ENCODE results near the gene SOX6. TPM values are rescaled to one million over a fixed set of nuclear protein-coding genes. Genes with fewer than 3 reads are reported as not detected.

SOX6 gene
- total RNA-seq, 3 donors from 2014 or later, result 2.0 to 8.0 (median 7.9) TPM

GRCh38 chr11:16157327-16157726 is 199.0 kb downstream of the SOX6 start:
- Histone ChIP-seq H3K36me3 (no peaks in the 10 kb centered on the region), H3K4me3 (no peak overlapping the region), H3K4me1 (no peaks in the 10 kb centered on the region), H3K27me3 (no peaks in the 10 kb centered on the region), H3K9me3 (no peaks in the 10 kb centered on the region), H3K27ac (no peak overlapping the region)
- DNase-seq (ENCODE audit: low spot score in 2 of 2), result no peak
- TF ChIP-seq POLR2A (IDR thresholded peaks at IDR 0.05) (no peak), CTCF (IDR thresholded peaks at IDR 0.05) (no peak), POLR2AphosphoS5 (IDR thresholded peaks at IDR 0.05) (no peak)
- intact Hi-C loops (cut with DNase I; ENCODE audit: low total_unique reads), result no loop called here

- H3K36me3 ChIP-seq, result no peaks in the 10 kb centered on the region
- H3K4me3 ChIP-seq, result no peak overlapping the region
- no peaks in the 10 kb centered on the region for H3K4me1 ChIP-seq
- H3K9me3 ChIP-seq, result no peaks in the 10 kb centered on the region
- intact Hi-C loops (cut with DNase I; ENCODE audit: low total_unique reads), result no loop called here
- DNase-seq (ENCODE audit: low spot score in 2 of 2), result no peak
- no peak for TF ChIP-seq CTCF (IDR thresholded peaks at IDR 0.05)
- TF ChIP-seq POLR2AphosphoS5 (IDR thresholded peaks at IDR 0.05), result no peak
- no peak for TF ChIP-seq POLR2A (IDR thresholded peaks at IDR 0.05)
- no peaks in the 10 kb centered on the region for H3K27me3 ChIP-seq
- no peak overlapping the region for H3K27ac ChIP-seq
Measured at GRCh38 chr11:16155448-16155847, 200.9 kb downstream of the SOX6 start.

GRCh38 chr11:16154715-16155396 is 201.5 kb downstream of the SOX6 start:
- TF ChIP-seq CTCF (IDR thresholded peaks at IDR 0.05), result no peak
- TF ChIP-seq POLR2AphosphoS5 (IDR thresholded peaks at IDR 0.05), result no peak
- TF ChIP-seq POLR2A (IDR thresholded peaks at IDR 0.05), result no peak

GRCh38 chr11:16153951-16154350 is 202.4 kb downstream of the SOX6 start:
- no peak for DNase-seq (ENCODE audit: low spot score in 2 of 2)
- Histone ChIP-seq H3K9me3 (no peaks in the 10 kb centered on the region), H3K36me3 (no peaks in the 10 kb centered on the region), H3K27ac (no peak overlapping the region), H3K4me1 (no peaks in the 10 kb centered on the region), H3K4me3 (no peak overlapping the region), H3K27me3 (no peaks in the 10 kb centered on the region)
- intact Hi-C loops (cut with DNase I; ENCODE audit: low total_unique reads), result no loop called here
- TF ChIP-seq POLR2AphosphoS5 (IDR thresholded peaks at IDR 0.05) (no peak), POLR2A (IDR thresholded peaks at IDR 0.05) (no peak), CTCF (IDR thresholded peaks at IDR 0.05) (no peak)

More at GRCh38 chr11:16154715-16155396, 201.5 kb downstream of the SOX6 start:
- Histone ChIP-seq H3K36me3 (no peaks in the 10 kb centered on the region), H3K4me1 (no peaks in the 10 kb centered on the region), H3K9me3 (no peaks in the 10 kb centered on the region), H3K27me3 (no peaks in the 10 kb centered on the region), H3K27ac (no peak overlapping the region), H3K4me3 (no peak overlapping the region)
- DNase-seq (ENCODE audit: low spot score in 2 of 2), result no peak
- intact Hi-C loops (cut with DNase I; ENCODE audit: low total_unique reads), result no loop called here

GRCh38 chr11:16151138-16151537 is 205.2 kb downstream of the SOX6 start:
- no peak for TF ChIP-seq CTCF (IDR thresholded peaks at IDR 0.05)
- TF ChIP-seq POLR2AphosphoS5 (IDR thresholded peaks at IDR 0.05), result no peak
- TF ChIP-seq POLR2A (IDR thresholded peaks at IDR 0.05), result no peak
- Histone ChIP-seq H3K27me3 (no peaks in the 10 kb centered on the region), H3K36me3 (no peaks in the 10 kb centered on the region), H3K4me3 (no peak overlapping the region), H3K27ac (no peak overlapping the region), H3K4me1 (no peaks in the 10 kb centered on the region), H3K9me3 (no peaks in the 10 kb centered on the region)
- intact Hi-C loops (cut with DNase I; ENCODE audit: low total_unique reads), result no loop called here
- no peak for DNase-seq (ENCODE audit: low spot score in 2 of 2)
